HepG2 (cell line): ENCODE data around the gene RELL2. TPM values are rescaled to one million over a fixed set of nuclear protein-coding genes. Genes with fewer than 3 reads are reported as not detected.

Source experiments
- ASH2L ChIP-seq: fragments of 300-600, 200-600 bp; sonication (generic); IDR thresholded peaks from 2 replicates; pipeline ENCODE4 v1.7.0; 2017; ENCODE audit warnings: low read depth, mild to moderate bottlenecking, moderate library complexity, mixed read lengths, low read length; ENCODE audit not compliant: insufficient read length
- CENPT ChIP-seq: sonication (generic); formaldehyde crosslinking; IDR thresholded peaks from 2 replicates; pipeline ENCODE4 v1.8.0; 2022; ENCODE audit warnings: low read depth, mild to moderate bottlenecking, moderate library complexity, missing genetic modification reagents
- HOXA3 ChIP-seq: sonication (generic); formaldehyde crosslinking; IDR thresholded peaks from 2 replicates; pipeline ENCODE4 v1.5.0; 2020; ENCODE audit warnings: missing genetic modification reagents
- IKZF1 ChIP-seq: fragments of 450-650 bp; IDR thresholded peaks from 2 replicates; pipeline ENCODE4 v1.7.1; 2016
- KDM5B ChIP-seq: sonication (generic); formaldehyde crosslinking; IDR thresholded peaks from 2 replicates; pipeline ENCODE4 v1.4.0; 2020; ENCODE audit warnings: missing genetic modification reagents, mild to moderate bottlenecking, borderline replicate concordance
- LCORL ChIP-seq, 2 experiments: fragments of 450-650 bp in 1 of 2; sonication (generic) in 1 of 2; formaldehyde crosslinking in 1 of 2; IDR thresholded peaks; 2 replicates each; pipeline versions ENCODE4 v1.5.0 to v1.6.1; 2017 to 2020; ENCODE audit warnings: antibody characterized with exemption in 1 of 2, missing genetic modification reagents in 1 of 2
- MED1 ChIP-seq: sonication (generic); formaldehyde crosslinking; IDR thresholded peaks from 2 replicates; pipeline ENCODE4 v1.4.0; 2020; ENCODE audit warnings: missing genetic modification reagents
- MTA3 ChIP-seq: sonication (generic); formaldehyde crosslinking; IDR thresholded peaks from 2 replicates; pipeline ENCODE4 v1.4.0; 2020; ENCODE audit warnings: missing genetic modification reagents
- NCOA1 ChIP-seq: sonication (generic); formaldehyde crosslinking; IDR thresholded peaks from 2 replicates; pipeline ENCODE4 v1.9.0; 2021; ENCODE audit warnings: missing genetic modification reagents
- NFYC ChIP-seq: IDR thresholded peaks from 2 replicates; pipeline ENCODE4 v1.6.1; 2016; ENCODE audit warnings: missing genetic modification reagents, missing compliant biosample characterization
- PHF8 ChIP-seq: sonication (generic); formaldehyde crosslinking; IDR thresholded peaks from 2 replicates; pipeline ENCODE4 v1.5.0; 2020; ENCODE audit warnings: missing genetic modification reagents
- RNF2 ChIP-seq: fragments of 450-650 bp; conservative IDR thresholded peaks from 2 replicates; pipeline ENCODE4 v1.6.1; 2016; ENCODE audit warnings: low read depth
- SMAD3 ChIP-seq: sonication (generic); formaldehyde crosslinking; IDR thresholded peaks from 2 replicates; pipeline ENCODE4 v1.4.0; 2020; ENCODE audit warnings: missing genetic modification reagents
- XRCC5 ChIP-seq: fragments of 200-400 bp; formaldehyde crosslinking; optimal IDR thresholded peaks from 2 replicates; pipeline ENCODE3; 2017; ENCODE audit warnings: mild to moderate bottlenecking, low read length
- YEATS4 ChIP-seq: sonication (generic); formaldehyde crosslinking; IDR thresholded peaks from 2 replicates; pipeline ENCODE4 v1.4.0; 2020; ENCODE audit warnings: missing genetic modification reagents, borderline replicate concordance
- ZIK1 ChIP-seq: sonication (generic); formaldehyde crosslinking; IDR thresholded peaks from 2 replicates; pipeline ENCODE4 v1.5.0; 2020; ENCODE audit warnings: mild to moderate bottlenecking, low read depth, missing genetic modification reagents, borderline replicate concordance
- ZNF138 ChIP-seq: sonication (generic); formaldehyde crosslinking; IDR thresholded peaks from 2 replicates; pipeline ENCODE4 v1.5.0; 2020; ENCODE audit warnings: mild to moderate bottlenecking, low read depth, missing genetic modification reagents
- ZNF562 ChIP-seq: sonication (generic); formaldehyde crosslinking; IDR thresholded peaks from 2 replicates; pipeline ENCODE4 v1.8.0; 2022; ENCODE audit warnings: missing genetic modification reagents, borderline replicate concordance
- ZNF598 ChIP-seq: sonication (generic); formaldehyde crosslinking; IDR thresholded peaks from 2 replicates; pipeline ENCODE4 v1.5.1; 2020; ENCODE audit warnings: mild to moderate bottlenecking, missing genetic modification reagents, borderline replicate concordance
- ZNF619 ChIP-seq: sonication (generic); formaldehyde crosslinking; IDR thresholded peaks from 2 replicates; pipeline ENCODE4 v1.4.0; 2020; ENCODE audit warnings: mild to moderate bottlenecking, missing genetic modification reagents
- ZNF749 ChIP-seq: sonication (generic); formaldehyde crosslinking; IDR thresholded peaks from 2 replicates; pipeline ENCODE4 v1.8.0; 2022; ENCODE audit warnings: mild to moderate bottlenecking, missing genetic modification reagents, moderate library complexity, borderline replicate concordance
- ZSCAN21 ChIP-seq: sonication (generic); formaldehyde crosslinking; IDR thresholded peaks from 2 replicates; pipeline ENCODE4 v1.8.0; 2022; ENCODE audit warnings: mild to moderate bottlenecking, missing genetic modification reagents, moderate library complexity, borderline replicate concordance
- ZSCAN31 ChIP-seq: sonication (generic); formaldehyde crosslinking; IDR thresholded peaks from 2 replicates; pipeline ENCODE4 v1.5.0; 2020; ENCODE audit warnings: low read depth, mild to moderate bottlenecking, missing genetic modification reagents
- ZSCAN9 ChIP-seq: IDR thresholded peaks from 2 replicates; pipeline ENCODE4 v1.6.1; 2016; ENCODE audit warnings: borderline replicate concordance
- polyA plus RNA-seq, 8 experiments: library from polyadenylated mRNA; depleted of rRNA in 3 of 8; stranded (reverse) in 7 of 8; unstranded in 1 of 8; fragments of >200 nt; fragmentation: Illumina TruSeq in 4 of 8; extraction: Trizol in 4 of 8; gene quantifications; 2 replicates each; pipeline versions ENCODE4 v1.2.1 to v1.2.3, GENCODE V29; 2011 to 2016; ENCODE audit warnings: low read depth in 4 of 8, missing spikeins in 1 of 8, mixed read lengths in 1 of 8; ENCODE audit not compliant: insufficient read depth in 1 of 8
- total RNA-seq, 5 experiments: library from RNA; depleted of rRNA; stranded (reverse); fragments of >200 nt; fragmentation: Illumina TruSeq; extraction: Trizol; gene quantifications; 2 replicates each; pipeline ENCODE4 v1.2.3, GENCODE V29; 2016; ENCODE audit warnings: low read depth in 1 of 5
- TF ChIP-seq, protein P1 (sequence below): sonication (generic); formaldehyde crosslinking; IDR thresholded peaks from 2 replicates; pipeline ENCODE4 v1.8.0; 2022; ENCODE audit warnings: mild to moderate bottlenecking, missing genetic modification reagents, moderate library complexity
- TF ChIP-seq, protein P2 (sequence below): sonication (generic); formaldehyde crosslinking; IDR thresholded peaks from 2 replicates; pipeline ENCODE4 v1.8.0; 2022; ENCODE audit warnings: mild to moderate bottlenecking, missing genetic modification reagents; ENCODE audit not compliant: insufficient replicate concordance
- TF ChIP-seq, protein P3 (sequence below): sonication (generic); formaldehyde crosslinking; IDR thresholded peaks from 2 replicates; pipeline ENCODE4 v1.4.0; 2020; ENCODE audit warnings: mild to moderate bottlenecking, missing genetic modification reagents
- TF ChIP-seq, protein P4 (sequence below): sonication (generic); formaldehyde crosslinking; IDR thresholded peaks from 2 replicates; pipeline ENCODE4 v1.5.0; 2020; ENCODE audit warnings: mild to moderate bottlenecking, low read depth, missing genetic modification reagents, borderline replicate concordance

RELL2 gene
- total and polyA plus RNA-seq, 2 of the 13 experiments (the other 11 are each of a cell fraction or from before 2014, with no cell fraction given), result 6.4 to 8.3 TPM

DNA sequence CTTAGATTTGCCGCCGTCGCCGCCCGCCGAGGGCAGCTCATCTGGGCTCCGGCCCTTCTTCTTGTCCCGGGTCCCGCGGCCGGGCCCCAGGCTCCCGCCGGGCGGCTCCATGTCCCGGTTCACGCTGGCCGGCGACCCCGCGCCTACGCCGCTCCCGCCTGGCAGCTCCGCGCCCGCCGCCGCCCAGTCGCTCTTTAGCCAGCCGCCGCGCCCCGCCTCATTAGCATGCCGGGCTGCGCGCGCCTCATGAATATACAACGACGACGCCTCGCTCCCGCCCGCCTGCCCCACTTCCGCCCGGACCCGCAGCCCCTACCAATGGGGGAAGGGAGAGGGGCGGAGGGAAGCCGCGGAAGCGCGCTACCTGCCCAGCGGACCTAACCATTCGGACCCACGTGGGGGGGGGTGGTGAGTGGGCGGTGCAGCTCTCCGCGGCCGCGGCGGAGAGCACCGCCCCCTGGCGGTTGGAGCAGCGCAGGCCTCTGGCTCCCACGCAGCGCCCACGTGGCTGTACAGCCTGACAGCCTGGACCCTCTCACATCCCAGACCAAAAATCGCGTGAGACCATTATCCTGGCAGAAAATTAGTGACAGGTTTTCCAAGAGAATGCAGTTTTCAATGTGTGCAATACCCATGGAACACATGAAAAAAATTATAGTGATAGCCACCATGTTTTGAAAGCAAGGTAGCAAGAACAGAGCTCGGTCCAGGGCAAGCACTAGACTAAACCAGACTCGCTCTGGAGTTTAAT is 17.8 kb upstream of the RELL2 start, which contains the start of gene DIAPH1 (continued):
- TF ChIP-seq, protein P1, sequence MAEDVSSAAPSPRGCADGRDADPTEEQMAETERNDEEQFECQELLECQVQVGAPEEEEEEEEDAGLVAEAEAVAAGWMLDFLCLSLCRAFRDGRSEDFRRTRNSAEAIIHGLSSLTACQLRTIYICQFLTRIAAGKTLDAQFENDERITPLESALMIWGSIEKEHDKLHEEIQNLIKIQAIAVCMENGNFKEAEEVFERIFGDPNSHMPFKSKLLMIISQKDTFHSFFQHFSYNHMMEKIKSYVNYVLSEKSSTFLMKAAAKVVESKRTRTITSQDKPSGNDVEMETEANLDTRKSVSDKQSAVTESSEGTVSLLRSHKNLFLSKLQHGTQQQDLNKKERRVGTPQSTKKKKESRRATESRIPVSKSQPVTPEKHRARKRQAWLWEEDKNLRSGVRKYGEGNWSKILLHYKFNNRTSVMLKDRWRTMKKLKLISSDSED (CRISPR knock-in tag), result no peak
- TF ChIP-seq ZNF138, result no peak
- TF ChIP-seq ZIK1, result peak; percentile 75
- no peak for TF ChIP-seq LCORL (IDR thresholded peaks at IDR 0.05)
- TF ChIP-seq LCORL (CRISPR knock-in tag; IDR thresholded peaks at IDR 0.05), result peak; percentile 75
- TF ChIP-seq SMAD3, result no peak
- TF ChIP-seq, protein P2, sequence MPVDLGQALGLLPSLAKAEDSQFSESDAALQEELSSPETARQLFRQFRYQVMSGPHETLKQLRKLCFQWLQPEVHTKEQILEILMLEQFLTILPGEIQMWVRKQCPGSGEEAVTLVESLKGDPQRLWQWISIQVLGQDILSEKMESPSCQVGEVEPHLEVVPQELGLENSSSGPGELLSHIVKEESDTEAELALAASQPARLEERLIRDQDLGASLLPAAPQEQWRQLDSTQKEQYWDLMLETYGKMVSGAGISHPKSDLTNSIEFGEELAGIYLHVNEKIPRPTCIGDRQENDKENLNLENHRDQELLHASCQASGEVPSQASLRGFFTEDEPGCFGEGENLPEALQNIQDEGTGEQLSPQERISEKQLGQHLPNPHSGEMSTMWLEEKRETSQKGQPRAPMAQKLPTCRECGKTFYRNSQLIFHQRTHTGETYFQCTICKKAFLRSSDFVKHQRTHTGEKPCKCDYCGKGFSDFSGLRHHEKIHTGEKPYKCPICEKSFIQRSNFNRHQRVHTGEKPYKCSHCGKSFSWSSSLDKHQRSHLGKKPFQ, result peak; percentile 46
- TF ChIP-seq PHF8 (CRISPR knock-in tag), result peak; percentile 55
- TF ChIP-seq, protein P3, sequence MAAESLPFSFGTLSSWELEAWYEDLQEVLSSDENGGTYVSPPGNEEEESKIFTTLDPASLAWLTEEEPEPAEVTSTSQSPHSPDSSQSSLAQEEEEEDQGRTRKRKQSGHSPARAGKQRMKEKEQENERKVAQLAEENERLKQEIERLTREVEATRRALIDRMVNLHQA, result no peak
- TF ChIP-seq ZSCAN9 (CRISPR knock-in tag), result no peak
- 0 out of 2 replicates have a peak, but pooled peaks have one; percentile 35 for TF ChIP-seq RNF2
- no peak for TF ChIP-seq ASH2L
- TF ChIP-seq XRCC5, result peak; percentile 93
- TF ChIP-seq ZSCAN21 (CRISPR knock-in tag), result peak; percentile 65; the same call in 1 of the 2 replicates
- peak; percentile 86 for TF ChIP-seq HOXA3 (CRISPR knock-in tag)
- peak; percentile 64 for TF ChIP-seq MED1
- no peak for TF ChIP-seq ZNF562 (CRISPR knock-in tag)
- TF ChIP-seq, protein P4, sequence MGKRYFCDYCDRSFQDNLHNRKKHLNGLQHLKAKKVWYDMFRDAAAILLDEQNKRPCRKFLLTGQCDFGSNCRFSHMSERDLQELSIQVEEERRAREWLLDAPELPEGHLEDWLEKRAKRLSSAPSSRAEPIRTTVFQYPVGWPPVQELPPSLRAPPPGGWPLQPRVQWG (CRISPR knock-in tag), result no peak
- TF ChIP-seq YEATS4 (CRISPR knock-in tag), result peak; percentile 85; the same call in 1 of the 2 replicates
- no peak for TF ChIP-seq CENPT (CRISPR knock-in tag)
- peak; percentile 93 for TF ChIP-seq ZSCAN31 (CRISPR knock-in tag)
- TF ChIP-seq KDM5B (CRISPR knock-in tag), result peak; percentile 82; the same call in 1 of the 2 replicates
- no peak for TF ChIP-seq IKZF1
- no peak for TF ChIP-seq NCOA1 (CRISPR knock-in tag)
- no peak for TF ChIP-seq MTA3 (CRISPR knock-in tag)
- peak; percentile 79; the same call in 1 of the 2 replicates for TF ChIP-seq ZNF749 (CRISPR knock-in tag)
- TF ChIP-seq ZNF598 (CRISPR knock-in tag), result no peak
- TF ChIP-seq ZNF619 (CRISPR knock-in tag), result peak; percentile 84; the same call in 1 of the 2 replicates
- TF ChIP-seq NFYC (CRISPR knock-in tag), result peak; percentile 71
